ENCODE results near the gene IL1R2.

The IL1R2 gene

GRCh38 chr2:101975171-101975870 lies 16.4 kb upstream of the IL1R2 start:
- DNase-seq, result no peak

- no peak for DNase-seq
Observed at GRCh38 chr2:101976891-101977290, 14.9 kb upstream of the IL1R2 start.

GRCh38 chr2:101980368-101980767 lies 11.4 kb upstream of the IL1R2 start:
- DNase-seq, result no peak

GRCh38 chr2:101981066-101981465 lies 10.7 kb upstream of the IL1R2 start:
- no peak for DNase-seq

GRCh38 chr2:101981504-101981903 lies 10.3 kb upstream of the IL1R2 start:
- DNase-seq, result no peak

GRCh38 chr2:101982495-101983029 lies 9.2 kb upstream of the IL1R2 start:
- DNase-seq, result no peak

GRCh38 chr2:101983486-101983885 lies 8.3 kb upstream of the IL1R2 start:
- no peak for DNase-seq

GRCh38 chr2:101983928-101984327 lies 7.8 kb upstream of the IL1R2 start:
- DNase-seq, result no peak

GRCh38 chr2:101984656-101985055 lies 7.1 kb upstream of the IL1R2 start:
- no peak for DNase-seq

GRCh38 chr2:101985101-101985792 lies 6.5 kb upstream of the IL1R2 start:
- no peak for DNase-seq

- no peak for DNase-seq
Observed at GRCh38 chr2:101985793-101986164, 6.0 kb upstream of the IL1R2 start.

- DNase-seq, result no peak
Observed at GRCh38 chr2:101986376-101986775, 5.4 kb upstream of the IL1R2 start.

GRCh38 chr2:101986804-101987740 lies 4.7 kb upstream of the IL1R2 start:
- no peak for DNase-seq

- DNase-seq, result no peak
Observed at GRCh38 chr2:101987832-101988231, 3.9 kb upstream of the IL1R2 start.

GRCh38 chr2:101988541-101988940 lies 3.2 kb upstream of the IL1R2 start:
- no peak for DNase-seq

- no peak for DNase-seq
Observed at GRCh38 chr2:101989740-101990460, 1.9 kb upstream of the IL1R2 start.

GRCh38 chr2:101993772-101994171 lies 2.0 kb downstream of the IL1R2 start:
- DNase-seq, result no peak

GRCh38 chr2:101995019-101995418 lies 3.3 kb downstream of the IL1R2 start:
- no peak for DNase-seq

- DNase-seq, result no peak
Observed at GRCh38 chr2:101995804-101996203, 4.0 kb downstream of the IL1R2 start.

- DNase-seq, result no peak
Observed at GRCh38 chr2:101998556-101998895, 6.8 kb downstream of the IL1R2 start.

GRCh38 chr2:101998896-101999789 lies 7.4 kb downstream of the IL1R2 start:
- DNase-seq, result no peak

- DNase-seq, result no peak
Observed at GRCh38 chr2:102000012-102000411, 8.3 kb downstream of the IL1R2 start.
